HG03432 (cell line): Measurements from ENCODE around the gene UBE3A.
"Not testable (repeated sequence)": the region's sequence is repeated elsewhere in the genome, so short reads cannot be mapped to it uniquely, and the experiment has no call there.

ENCODE experiments used
- ATAC-seq: cut with Tn5 transposase; IDR thresholded peaks from one replicate; pipeline ENCODE4 v1.9.1; 2021; ENCODE audit warnings: mild to moderate bottlenecking, moderate library complexity; ENCODE audit not compliant: unreplicated experiment

Gene UBE3A

DNA sequence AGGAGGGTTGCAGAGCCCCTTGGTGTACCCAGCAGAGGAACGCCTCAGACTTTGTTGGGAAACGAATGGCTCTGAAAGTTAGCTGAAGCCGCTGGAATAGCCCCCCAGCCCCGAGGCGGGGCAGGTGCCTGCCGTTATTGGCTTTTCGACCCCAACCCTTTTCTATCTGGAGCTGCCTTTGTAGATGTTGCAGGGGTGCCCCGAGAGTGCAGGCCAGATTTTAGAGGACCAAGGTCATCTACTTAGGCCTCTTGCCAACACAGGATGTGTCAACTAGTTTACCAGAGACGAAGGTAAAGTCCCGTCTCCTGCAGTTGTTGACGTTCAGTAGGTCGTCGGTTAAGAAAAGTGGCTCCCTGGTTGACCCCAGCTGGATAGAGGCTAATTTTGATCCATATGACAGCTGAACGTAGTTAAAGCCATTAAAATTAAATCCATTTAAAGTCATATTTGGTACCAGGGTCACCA lies 579 bp upstream of the UBE3A start:
- peak; percentile 18 for ATAC-seq

GRCh38 chr15:25437777-25438600 lies 835 bp downstream of the UBE3A start:
- peak; percentile 49 for ATAC-seq

GRCh38 chr15:25436707-25437106 lies 2.1 kb downstream of the UBE3A start:
- no peak for ATAC-seq

DNA sequence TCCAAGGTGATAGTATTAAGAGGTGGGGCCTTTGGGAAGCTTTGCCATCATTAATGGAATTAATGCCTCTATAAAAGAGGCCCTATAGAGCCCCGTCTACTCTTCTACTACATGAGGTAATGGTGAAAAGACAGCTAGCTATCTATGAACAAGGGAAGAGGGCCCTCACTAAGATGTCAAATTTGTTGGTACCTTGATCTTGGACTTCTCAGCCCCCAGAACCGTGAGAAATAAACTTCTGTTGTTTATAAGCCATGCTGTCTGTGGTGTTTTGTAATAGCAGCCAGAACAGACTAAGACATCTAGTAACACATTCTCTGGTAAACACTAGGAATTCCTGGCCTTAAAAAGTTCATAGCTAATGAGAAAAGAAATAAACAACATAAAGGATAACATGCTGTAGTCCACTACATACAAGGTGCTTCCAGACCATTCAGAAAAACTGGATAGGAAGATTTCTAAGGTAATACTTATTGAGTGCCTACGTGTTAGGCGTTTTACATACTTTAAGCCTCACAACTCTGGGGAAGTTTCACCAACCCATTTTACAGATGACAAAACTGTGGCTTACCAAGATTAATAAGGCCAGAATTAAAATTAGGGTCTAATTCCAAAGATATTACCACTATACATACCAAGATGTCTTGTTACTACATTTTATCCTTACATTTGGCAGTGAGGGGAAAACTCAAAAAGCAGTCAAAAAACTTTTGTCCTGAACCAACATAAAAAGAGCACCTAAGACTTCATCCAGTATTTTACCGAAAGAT lies 3.2 kb downstream of the UBE3A start:
- no peak for ATAC-seq

DNA sequence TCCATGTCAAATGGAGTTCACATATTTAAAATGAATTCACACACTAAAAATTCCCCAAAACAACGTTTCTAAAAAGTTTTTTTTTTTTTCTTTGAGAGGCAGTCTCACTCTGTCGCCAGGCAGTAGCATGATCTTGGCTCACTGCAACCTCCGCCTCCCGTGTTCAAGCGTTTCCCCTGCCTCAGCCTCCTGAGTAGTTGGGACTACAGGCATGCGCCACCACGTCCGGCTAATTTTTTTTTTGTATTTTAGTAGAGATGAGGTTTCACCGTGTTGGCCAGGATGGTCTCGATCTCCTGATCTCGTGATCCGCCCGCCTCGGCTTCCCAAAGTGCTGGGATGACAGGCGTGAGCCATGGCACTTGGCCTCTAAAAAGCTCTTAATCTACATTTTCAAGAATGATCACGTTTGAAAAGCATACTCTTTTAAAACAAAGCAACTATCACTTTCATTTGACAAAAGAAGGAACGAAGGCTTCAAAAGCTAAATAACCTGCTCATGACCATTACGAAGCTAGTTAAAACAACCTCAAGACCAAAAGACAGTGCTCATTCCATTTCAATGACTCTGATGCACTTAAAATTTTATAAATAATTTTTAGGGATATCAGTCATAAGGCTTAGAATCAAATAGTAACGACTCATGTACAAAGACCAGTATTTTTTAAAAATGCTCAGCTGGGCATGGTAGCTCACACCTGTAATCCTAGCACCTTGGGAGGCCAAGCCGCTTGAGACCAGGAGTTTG lies 5.5 kb downstream of the UBE3A start:
- ATAC-seq, result no peak

DNA sequence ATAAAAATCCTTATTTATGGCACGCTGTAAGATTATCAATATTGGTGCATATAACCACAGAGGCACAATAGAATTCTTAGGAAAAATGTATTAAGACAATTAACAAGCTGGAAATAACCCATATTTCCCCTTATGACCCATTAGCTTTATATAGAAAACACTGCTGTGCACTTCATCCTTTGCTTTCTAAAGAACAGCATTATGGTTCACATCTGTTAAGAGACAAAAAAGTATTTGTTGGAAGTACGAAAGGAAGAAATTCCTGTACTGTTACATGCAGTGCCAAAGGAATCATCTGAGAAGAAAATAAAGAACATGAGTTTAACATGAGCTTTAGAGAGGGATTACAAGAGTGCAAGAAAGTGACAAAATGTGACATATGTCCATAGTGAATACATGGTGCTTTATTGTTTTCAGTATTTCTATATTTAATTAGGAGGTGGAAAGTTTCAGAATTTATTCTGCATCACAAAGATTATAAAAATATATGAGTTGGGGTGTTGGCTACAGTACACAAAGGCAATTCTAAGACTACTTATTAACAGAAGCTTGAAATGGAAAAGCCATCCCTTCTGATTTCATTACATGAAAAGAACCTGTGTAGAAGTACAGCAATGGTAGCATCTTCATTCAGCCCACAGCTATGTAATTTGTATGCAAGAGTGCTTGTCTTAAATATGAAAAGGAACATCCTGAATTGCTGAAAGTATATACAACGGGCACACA lies 6.8 kb downstream of the UBE3A start:
- no peak for ATAC-seq

- no peak for ATAC-seq
These were observed 11.0 kb downstream of the UBE3A start for GRCh38 chr15:25427861-25428260.

GRCh38 chr15:25426896-25427610 lies 11.8 kb downstream of the UBE3A start:
- ATAC-seq, result no peak

DNA sequence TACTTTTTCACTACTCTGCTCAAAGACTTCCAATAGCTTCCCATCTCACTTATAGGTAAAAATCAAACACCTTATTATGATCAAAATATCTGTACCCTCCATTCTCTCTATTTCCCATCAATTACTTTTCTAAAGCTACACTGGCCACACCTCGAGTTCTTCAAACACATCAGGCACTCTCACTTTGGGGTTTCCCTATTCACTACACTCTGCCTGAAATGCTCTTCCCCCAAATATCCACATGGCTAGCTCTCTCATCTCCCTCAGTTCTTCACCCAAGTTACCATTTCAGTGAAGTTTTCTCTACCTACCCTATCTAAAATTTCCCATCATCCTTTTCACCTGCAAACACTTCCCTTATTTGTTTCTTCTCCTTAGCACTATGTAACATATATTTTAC lies 14.8 kb downstream of the UBE3A start:
- ATAC-seq, result no peak

- ATAC-seq, result no peak
These were observed 16.8 kb downstream of the UBE3A start for GRCh38 chr15:25422021-25422420.

DNA sequence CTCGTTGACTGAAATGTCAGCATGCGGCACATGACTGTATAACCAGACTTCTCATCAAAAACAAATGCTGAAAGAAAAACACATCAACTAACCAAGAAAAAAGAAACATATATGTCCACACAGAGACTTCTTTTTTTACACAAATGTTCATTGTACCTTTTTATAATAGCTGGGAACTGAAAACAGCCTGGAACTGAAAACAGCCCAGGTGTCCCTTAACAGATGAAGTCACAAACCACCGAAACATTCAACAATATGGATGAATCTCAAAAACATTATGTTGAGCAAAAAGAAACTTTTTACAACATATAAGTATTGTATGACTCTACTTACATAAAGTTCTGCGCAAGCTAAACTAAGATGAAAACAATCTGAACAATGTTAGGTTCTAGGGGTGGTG lies 20.6 kb downstream of the UBE3A start:
- no peak for ATAC-seq

DNA sequence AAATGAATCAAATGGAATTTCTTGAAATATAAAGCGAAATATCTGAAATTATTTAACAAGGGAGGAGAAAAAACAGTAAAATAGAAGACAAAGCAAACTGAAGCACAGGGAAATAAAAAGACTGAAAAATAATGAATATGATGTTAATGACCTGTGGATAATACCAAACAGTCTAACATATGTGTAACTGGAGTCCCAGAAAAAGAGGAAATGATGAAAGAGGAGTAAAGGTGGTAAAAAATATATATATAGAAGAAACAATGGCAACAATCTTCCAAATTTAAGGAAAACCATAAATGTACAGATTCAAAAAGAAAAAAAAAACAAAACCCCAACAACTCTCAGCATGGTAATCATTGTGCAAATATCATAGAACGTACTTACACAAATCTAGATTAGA lies 21.2 kb downstream of the UBE3A start:
- ATAC-seq, result no peak

DNA sequence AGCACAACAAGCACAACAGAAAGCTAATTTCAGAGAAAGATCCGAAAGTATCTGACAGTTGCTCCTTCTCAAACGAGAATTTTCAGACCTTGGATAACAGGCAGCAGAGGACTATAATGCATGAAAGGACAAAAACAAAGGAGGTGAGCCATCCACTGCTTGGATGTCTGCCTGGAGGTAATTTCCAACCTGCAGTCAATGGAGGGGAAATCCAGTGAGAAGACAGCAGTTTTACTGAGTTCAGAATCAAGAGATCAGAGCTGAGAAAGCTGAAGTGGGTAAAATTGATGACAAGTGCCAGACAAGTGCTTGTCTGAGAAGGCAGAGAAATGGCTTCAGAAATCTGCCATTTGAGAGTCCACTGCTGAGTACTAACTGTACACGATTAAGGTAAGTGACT lies 22.1 kb downstream of the UBE3A start:
- ATAC-seq, result peak; percentile 83

DNA sequence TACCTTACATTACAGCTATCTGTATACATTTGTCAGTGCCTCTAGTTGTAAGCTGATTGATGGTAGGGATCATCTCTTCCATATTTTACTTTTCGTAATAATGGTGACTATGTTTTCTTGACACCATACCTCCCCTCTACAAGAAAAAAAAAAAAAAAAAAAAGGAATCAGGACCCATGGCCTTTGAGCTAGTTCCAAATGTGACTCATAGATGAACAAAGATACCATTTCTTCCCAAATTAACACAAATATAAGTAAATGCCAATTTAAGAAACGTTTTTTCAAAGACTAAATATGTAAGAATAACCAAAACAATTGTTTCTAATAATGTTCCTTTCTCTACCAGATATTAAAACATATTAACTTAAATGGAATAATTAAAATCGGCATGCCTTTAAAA lies 23.1 kb downstream of the UBE3A start:
- no peak for ATAC-seq

DNA sequence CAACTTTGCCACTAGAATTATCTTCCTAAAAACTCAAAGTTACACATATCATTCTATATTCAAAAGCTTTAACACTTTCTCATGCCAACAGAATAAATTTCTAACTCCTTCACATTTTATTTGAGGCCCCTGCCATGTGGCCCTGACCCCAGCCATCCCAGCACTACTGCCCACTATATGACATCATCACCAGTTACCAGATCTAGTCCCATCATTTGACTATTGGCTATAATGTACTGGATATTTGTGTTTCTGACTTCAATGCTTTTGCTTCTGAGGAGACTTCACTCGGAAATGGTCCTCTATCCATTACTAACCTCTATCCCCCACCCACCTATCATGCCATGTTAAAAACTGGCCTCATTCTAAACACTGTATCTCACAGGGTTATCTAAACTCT lies 23.6 kb downstream of the UBE3A start:
- ATAC-seq, result no peak

- no peak for ATAC-seq
These were observed 28.2 kb downstream of the UBE3A start for GRCh38 chr15:25410649-25411048.

DNA sequence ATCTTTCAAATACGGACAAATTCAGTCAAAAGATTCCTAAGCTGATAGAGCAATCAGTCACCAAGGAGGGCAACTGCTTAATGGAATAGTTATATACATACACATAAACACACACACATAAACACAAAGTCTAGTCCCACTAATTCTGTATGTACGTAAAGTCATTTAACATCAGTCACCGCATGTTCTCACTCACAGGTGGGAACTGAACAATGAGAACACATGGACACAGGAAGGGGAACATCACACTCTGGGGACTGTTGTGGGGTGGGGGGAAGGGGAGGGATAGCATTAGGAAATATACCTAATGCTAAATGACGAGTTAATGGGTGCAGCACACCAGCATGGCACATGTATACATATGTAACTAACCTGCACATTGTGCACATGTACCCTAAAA lies 29.1 kb downstream of the UBE3A start:
- not testable (repeated sequence) for ATAC-seq

DNA sequence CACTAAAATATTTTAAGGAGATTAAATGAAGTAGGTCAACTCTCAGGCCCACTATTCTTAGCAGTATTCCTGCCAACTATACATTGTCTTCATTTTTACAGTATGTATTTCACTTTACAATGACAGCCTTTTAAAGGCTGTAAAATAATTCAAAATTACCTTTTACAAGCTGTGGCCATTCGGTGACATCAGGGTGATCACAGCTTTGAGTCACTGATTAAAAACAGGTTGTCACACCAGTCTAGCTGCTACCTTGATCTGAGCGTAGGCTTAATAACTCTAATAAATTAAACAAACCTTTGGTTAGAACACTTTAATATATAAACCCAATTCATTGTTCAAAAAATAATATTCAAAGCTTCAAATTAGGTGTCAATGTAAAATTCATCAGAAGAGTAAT lies 29.9 kb downstream of the UBE3A start:
- ATAC-seq, result no peak

- ATAC-seq, result no peak
These were observed 30.4 kb downstream of the UBE3A start for GRCh38 chr15:25408428-25408827.

GRCh38 chr15:25407950-25408349 lies 30.9 kb downstream of the UBE3A start:
- no peak for ATAC-seq
